ENCODE results near the gene C6orf136. TPM values are rescaled to one million over a fixed set of nuclear protein-coding genes. Genes with fewer than 3 reads are reported as not detected.

C6orf136 gene
- polyA plus RNA-seq, 3 donors, result 2.0 to 18.4 (median 2.7) TPM

DNA sequence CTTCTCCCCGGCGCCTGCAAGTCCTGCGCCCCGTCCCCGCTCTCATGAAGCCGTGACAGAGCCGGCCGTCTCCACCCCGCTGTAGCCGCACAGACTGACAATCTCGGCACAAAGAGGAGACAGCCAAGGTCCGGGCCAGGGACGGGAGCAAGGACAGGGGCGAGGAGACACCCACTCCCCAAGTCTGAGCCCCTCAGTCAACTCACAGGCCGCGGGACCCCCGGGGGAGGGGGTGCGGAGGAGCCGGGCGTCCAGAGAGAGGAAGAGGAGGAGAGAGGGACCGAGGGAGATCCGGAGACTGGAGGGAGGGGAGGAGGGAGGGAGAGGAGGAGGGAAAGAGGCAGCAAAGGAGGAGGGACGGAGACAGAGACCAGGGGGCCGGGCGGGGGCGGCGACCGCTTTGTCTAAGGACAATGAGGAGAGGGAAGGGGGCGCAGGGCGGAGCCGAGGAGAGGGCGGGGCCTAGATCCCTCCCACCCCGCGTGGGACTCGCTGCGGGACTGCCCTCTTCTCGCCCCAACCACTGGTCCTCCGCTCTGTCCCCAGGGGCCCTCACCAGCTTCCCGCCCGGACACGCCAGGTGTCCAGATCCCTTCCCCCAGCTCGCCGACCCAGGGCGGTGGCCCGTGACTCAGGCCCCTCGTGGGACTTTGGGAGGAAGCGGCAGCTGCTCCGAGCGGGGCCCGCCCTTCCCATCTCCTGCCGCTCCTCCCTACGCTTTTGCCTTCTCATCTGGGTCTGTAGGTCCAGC is 40.1 kb downstream of the C6orf136 start:
- Mint-ChIP-seq H3K36me3 (peaks cover 17 to 29% of the 10 kb centered on the region in 2 donors), H3K4me1 (peaks cover 55% of the 10 kb centered on the region), H3K4me3 (peak overlapping the region; percentile 94 to 99), H3K27ac (peak overlapping the region; percentile 93 to 99 (median 97)), H3K27me3 (ENCODE audit: low read depth in 3 of 3) (peaks cover 0 to 6% (median 0%) of the 10 kb centered on the region in 3 donors), H3K9me3 (no peaks in the 10 kb centered on the region)
- H3K4me3 ChIP-seq (replicated peaks in 1 of 3; ENCODE audit: low read depth in 2 of 3, low read length in 3 of 3), result peak overlapping the region; percentile 96 to 100 (median 96)
- H3K9me3 ChIP-seq (replicated peaks in 1 of 2; ENCODE audit: control insufficient read depth in 1 of 2, insufficient read depth in 1 of 2, low read length in 2 of 2), result no peaks in the 10 kb centered on the region
- peaks cover 48 to 65% of the 10 kb centered on the region in 2 donors for H3K4me1 ChIP-seq (ENCODE audit: control insufficient read depth in 1 of 2, insufficient read depth in 2 of 2, low read length in 2 of 2)
- WGBS (ENCODE audit: insufficient coverage), result under 1% methylated on average over 32 of the region's 52 CpGs
- H3K27ac ChIP-seq (ENCODE audit: low read depth in 1 of 2, low read length in 2 of 2), result peak overlapping the region; percentile 99
- intact Hi-C loops (cut with micrococcal nuclease), result loop anchor here in 1 of 2 donors (2.0 kb wide), 1 partner anchor 34 kb away; the partner anchor contains the start of gene TUBB
- H3K79me2 ChIP-seq (ENCODE audit: insufficient read depth, low read length), result peaks cover 83% of the 10 kb centered on the region
- peak; percentile 91 to 98 (median 93) for DNase-seq
- peaks cover 39% of the 10 kb centered on the region for H4K20me1 ChIP-seq (ENCODE audit: insufficient read depth, low read length)
- H3K9ac ChIP-seq (ENCODE audit: insufficient read depth, low read length, poor library complexity, severe bottlenecking), result peak overlapping the region; percentile 99
- peak overlapping the region; percentile 100 for H3K4me2 ChIP-seq (replicated peaks; ENCODE audit: extremely low read depth, low read length, poor library complexity, severe bottlenecking)
- TF ChIP-seq, protein P1, sequence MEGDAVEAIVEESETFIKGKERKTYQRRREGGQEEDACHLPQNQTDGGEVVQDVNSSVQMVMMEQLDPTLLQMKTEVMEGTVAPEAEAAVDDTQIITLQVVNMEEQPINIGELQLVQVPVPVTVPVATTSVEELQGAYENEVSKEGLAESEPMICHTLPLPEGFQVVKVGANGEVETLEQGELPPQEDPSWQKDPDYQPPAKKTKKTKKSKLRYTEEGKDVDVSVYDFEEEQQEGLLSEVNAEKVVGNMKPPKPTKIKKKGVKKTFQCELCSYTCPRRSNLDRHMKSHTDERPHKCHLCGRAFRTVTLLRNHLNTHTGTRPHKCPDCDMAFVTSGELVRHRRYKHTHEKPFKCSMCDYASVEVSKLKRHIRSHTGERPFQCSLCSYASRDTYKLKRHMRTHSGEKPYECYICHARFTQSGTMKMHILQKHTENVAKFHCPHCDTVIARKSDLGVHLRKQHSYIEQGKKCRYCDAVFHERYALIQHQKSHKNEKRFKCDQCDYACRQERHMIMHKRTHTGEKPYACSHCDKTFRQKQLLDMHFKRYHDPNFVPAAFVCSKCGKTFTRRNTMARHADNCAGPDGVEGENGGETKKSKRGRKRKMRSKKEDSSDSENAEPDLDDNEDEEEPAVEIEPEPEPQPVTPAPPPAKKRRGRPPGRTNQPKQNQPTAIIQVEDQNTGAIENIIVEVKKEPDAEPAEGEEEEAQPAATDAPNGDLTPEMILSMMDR (IDR thresholded peaks at IDR 0.05), result no peak
- no peaks in the 10 kb centered on the region for H3K27me3 ChIP-seq (ENCODE audit: control insufficient read depth in 2 of 2, insufficient read depth in 2 of 2, low read length in 2 of 2)
- H3K36me3 ChIP-seq (replicated peaks in 1 of 2; ENCODE audit: control insufficient read depth in 1 of 2, insufficient read depth in 2 of 2, low read length in 2 of 2), result no peaks in the 10 kb centered on the region
- peak overlapping the region; percentile 43 for H2AFZ ChIP-seq (ENCODE audit: insufficient read depth, low read depth, low read length, poor library complexity, severe bottlenecking)

DNA sequence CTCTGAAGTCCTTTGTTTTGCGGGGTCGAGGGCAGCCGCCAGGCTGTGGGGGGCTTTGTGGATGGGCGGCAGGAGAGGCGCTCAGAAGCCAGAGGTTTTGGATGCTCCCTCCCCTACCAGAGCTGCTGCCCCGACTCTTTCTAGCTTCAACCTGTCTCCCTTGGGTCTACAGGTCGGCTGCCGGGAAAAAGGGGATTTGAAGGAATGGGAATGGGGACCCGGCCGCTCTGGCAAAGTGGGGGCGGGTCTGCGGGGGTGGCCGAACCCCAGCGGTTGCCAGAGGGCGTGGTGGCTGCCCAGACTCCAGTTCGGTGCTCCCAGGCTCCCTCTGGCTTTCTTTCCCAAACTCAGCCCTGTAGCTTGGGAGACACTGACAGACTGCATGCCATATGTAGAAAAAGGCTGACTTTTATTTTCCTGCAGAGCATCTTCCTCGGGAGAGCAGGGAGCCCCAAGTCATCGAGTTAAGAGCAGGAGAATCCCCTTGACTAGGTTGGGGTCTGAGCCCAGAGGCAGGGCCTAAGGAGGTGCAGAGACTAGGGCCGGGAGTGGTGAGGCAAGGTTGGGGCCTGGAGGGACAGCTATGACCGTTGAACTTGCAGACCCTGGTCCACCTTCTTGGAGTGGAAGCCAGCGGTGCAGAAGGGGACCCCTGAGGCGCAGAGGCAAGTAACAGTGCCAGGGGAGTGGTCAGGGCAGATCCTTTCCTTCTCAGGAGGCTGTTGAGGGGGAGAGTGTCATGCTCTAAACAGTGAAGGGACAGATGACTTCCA is 40.9 kb downstream of the C6orf136 start:
- Mint-ChIP-seq H3K4me3 (peak overlapping the region; percentile 94 to 99), H3K9me3 (no peaks in the 10 kb centered on the region), H3K36me3 (peaks cover 12 to 25% of the 10 kb centered on the region in 2 donors), H3K27ac (peak overlapping the region; percentile 93 to 99 (median 97)), H3K27me3 (ENCODE audit: low read depth in 3 of 3) (peaks cover 0 to 4% (median 0%) of the 10 kb centered on the region in 3 donors), H3K4me1 (peaks cover 51% of the 10 kb centered on the region)
- H3K36me3 ChIP-seq (replicated peaks in 1 of 2; ENCODE audit: control insufficient read depth in 1 of 2, insufficient read depth in 2 of 2, low read length in 2 of 2), result no peaks in the 10 kb centered on the region
- H3K79me2 ChIP-seq (ENCODE audit: insufficient read depth, low read length), result peaks cover 75% of the 10 kb centered on the region
- WGBS (ENCODE audit: insufficient coverage), result 15% methylated on average over 12 of the region's 22 CpGs
- peak overlapping the region; percentile 99 for H3K9ac ChIP-seq (ENCODE audit: insufficient read depth, low read length, poor library complexity, severe bottlenecking)
- H3K4me3 ChIP-seq (replicated peaks in 1 of 3; ENCODE audit: low read depth in 2 of 3, low read length in 3 of 3), result peak overlapping the region; percentile 96 to 100 (median 96)
- intact Hi-C loops (cut with micrococcal nuclease), result loop anchor here in 1 of 2 donors (2.0 kb wide), 1 partner anchor 33 kb away; the partner anchor contains the start of gene TUBB
- TF ChIP-seq, protein P1 (IDR thresholded peaks at IDR 0.05), result no peak
- H3K9me3 ChIP-seq (replicated peaks in 1 of 2; ENCODE audit: control insufficient read depth in 1 of 2, insufficient read depth in 1 of 2, low read length in 2 of 2), result no peaks in the 10 kb centered on the region
- H4K20me1 ChIP-seq (ENCODE audit: insufficient read depth, low read length), result peaks cover 32% of the 10 kb centered on the region
- H3K27me3 ChIP-seq (ENCODE audit: control insufficient read depth in 2 of 2, insufficient read depth in 2 of 2, low read length in 2 of 2), result no peaks in the 10 kb centered on the region
- H3K4me2 ChIP-seq (replicated peaks; ENCODE audit: extremely low read depth, low read length, poor library complexity, severe bottlenecking), result peak overlapping the region; percentile 100
- H2AFZ ChIP-seq (ENCODE audit: insufficient read depth, low read depth, low read length, poor library complexity, severe bottlenecking), result peak overlapping the region; percentile 43
- no peak for DNase-seq
- H3K4me1 ChIP-seq (ENCODE audit: control insufficient read depth in 1 of 2, insufficient read depth in 2 of 2, low read length in 2 of 2), result peaks cover 45 to 58% of the 10 kb centered on the region in 2 donors
- peak overlapping the region; percentile 99 for H3K27ac ChIP-seq (ENCODE audit: low read depth in 1 of 2, low read length in 2 of 2)
